ENCODE measurements around the gene TNFAIP8L2.

Gene TNFAIP8L2

GRCh38 chr1:151156515-151156819 lies at the start of gene TNFAIP8L2:
TNFAIP8L2 (plus strand) TSS chr1:151156649; CDS start chr1:151158698, 2,049 bp downstream.
- FAIRE-seq = no peak
- no peak for DNase-seq (ENCODE audit: low spot score)

- no peak for FAIRE-seq
- no peak for DNase-seq (ENCODE audit: low spot score)
These were observed 49.6 kb upstream of the TNFAIP8L2 start for GRCh38 chr1:151106894-151107293.

- DNase-seq (ENCODE audit: low spot score) (no peak), FAIRE-seq (no peak)
These were observed 48.1 kb upstream of the TNFAIP8L2 start for GRCh38 chr1:151108331-151108730.

DNA sequence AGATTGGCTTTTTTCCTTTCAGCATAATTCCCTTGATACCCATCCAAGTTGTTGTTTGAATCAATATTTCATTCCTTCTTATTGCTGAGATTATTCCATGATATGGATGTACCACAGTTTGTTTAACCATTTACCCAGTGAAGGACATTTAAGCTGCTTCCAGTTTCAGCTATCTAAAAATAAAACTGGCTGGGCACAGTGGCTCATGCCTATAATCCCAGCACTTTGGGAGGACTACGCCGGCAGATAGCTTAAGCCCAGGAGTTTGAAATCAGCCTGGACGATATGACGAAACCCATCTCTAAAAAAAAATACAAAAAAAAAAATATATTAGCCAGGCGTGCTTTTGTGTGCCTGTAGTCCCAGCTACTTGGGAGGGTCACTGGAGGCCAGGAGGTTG lies 42.6 kb upstream of the TNFAIP8L2 start:
- DNase-seq (ENCODE audit: low spot score) (no peak), FAIRE-seq (no peak)

DNA sequence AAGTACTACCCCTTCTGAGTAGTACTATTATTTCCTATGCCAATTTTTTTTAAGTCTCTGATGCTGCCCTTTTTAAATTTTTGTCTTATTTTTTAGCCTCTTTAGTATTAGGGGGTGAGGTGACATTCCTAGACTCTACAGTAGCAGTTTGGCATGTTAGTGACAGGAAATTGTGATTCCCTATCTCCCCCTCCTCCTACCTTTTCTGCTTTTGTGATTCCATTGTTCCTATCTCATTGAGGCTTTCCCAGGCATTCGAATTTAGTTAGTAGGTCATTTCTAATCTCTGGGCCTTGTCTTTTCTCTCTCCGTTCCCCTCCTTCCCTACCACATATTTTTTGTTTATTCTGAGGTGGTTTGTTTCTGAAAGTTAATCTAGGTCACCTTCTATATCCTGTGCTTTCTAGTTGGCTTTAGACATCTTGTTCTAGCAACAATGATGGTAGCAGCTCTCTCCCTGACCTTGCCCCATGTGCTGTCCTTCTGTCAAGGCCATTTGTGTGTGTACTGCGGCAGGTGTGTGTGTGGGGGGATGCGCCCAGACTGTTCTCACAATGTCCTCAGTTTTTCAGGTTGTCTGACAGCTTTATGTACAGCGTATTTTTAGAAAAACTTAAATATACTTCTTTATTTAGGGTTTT lies 31.6 kb upstream of the TNFAIP8L2 start:
- DNase-seq (ENCODE audit: low spot score) = no peak
- no peak for FAIRE-seq

DNA sequence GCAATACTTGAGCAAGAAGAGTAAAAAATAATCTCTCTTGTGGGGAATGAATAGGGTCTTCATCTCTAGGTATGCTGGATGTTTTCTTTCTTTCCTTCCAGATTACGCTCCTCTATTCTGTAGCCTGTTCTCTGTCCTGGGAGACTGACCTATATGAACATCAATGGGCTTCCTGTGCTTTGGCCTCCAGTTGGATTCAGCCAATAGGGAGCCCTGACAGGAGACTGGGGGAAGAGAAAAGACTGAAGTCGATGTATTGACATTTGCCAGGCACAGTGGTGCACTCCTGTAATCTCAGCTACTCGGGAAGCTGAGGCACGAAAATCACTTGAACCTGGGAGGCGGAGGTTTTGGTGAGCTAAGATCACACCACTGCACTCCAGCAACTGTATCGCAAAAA lies 27.6 kb upstream of the TNFAIP8L2 start:
- DNase-seq (ENCODE audit: low spot score) (no peak), FAIRE-seq (no peak)

DNA sequence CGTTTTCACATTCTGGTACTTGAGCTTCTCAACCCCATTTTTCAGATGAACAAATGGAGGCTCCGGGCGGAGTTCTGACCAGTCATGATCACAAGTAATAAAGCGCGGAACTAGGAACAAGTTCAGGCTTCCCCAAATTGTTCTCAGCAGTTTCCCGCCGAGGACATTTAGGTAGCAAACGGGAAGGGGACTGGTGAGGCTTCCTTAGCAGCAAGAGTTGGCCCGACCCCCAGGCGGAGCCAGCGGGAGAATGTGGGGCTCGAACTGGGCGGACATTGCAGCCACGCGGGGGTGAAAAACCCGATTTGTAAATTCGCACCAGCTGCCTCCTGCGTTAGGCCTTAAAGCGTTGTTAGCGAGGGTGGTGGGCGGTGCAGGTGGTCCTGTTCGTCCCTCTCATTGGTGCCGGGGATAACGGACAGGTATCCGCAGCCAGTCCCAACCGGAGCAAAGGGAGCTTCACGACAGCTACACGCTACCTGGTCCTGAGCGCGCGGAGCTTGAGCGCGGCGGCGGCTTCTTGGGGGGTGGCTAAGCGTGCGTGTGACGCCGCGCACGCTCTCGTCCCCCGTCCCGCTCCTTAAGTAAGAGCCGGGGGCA lies 25.4 kb upstream of the TNFAIP8L2 start:
- DNase-seq (ENCODE audit: low spot score) (no peak), FAIRE-seq (no peak)

DNA sequence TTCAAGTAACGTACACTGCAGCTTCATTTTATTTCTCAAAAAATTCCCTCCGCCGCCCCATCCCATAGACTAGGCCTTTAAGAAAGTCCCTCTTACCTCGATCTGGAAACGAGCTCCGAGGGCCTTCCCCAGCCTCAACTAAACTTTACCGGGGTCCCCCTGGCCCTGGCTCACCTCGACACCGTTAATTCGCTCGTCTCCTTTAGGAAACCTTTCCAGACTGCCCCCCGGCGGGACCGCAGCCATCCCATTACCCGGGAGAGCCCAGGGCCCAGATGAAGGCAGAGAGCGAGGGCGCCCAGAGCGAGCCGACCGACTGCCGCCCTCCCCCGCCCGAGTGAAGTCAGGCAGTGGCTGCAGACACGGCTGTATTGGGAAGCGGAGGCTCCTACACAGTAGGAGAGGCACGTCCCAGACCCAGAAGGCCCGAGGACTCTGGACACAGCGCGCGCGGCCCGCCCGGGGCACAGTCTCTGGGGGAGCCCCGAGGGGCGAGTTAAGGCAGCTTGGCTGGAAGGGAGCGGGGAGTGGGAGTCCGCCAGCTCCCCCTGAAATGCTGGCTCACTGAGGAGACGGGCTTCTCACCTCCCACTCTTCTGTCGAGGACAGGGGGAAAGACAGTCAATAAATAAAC lies 24.6 kb upstream of the TNFAIP8L2 start:
- FAIRE-seq = no peak
- no peak for DNase-seq (ENCODE audit: low spot score)

- FAIRE-seq (no peak), DNase-seq (ENCODE audit: low spot score) (no peak)
These were observed 24.0 kb upstream of the TNFAIP8L2 start for GRCh38 chr1:151132335-151133017.

- DNase-seq (ENCODE audit: low spot score) (no peak), FAIRE-seq (no peak)
These were observed 23.2 kb upstream of the TNFAIP8L2 start for GRCh38 chr1:151133018-151133806.

DNA sequence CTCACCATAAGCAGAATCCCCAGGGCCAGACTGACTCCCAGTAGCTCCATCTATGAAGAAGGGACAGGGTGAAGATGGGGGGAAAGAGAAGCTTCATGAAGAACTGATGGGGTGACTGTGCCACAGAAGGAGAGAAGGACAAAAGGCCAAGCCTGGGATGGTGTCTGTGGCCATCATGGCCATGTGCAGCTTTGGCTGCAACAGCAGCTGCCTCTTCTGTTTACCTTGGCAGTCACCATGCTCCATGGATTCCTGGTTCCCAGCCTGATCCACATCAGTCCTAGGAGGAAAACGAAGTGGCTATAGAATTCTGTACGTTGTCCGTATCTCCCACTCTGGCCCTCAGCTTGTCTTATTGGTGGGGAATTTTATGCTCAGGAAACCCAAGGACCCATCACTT lies 22.1 kb upstream of the TNFAIP8L2 start:
- no peak for DNase-seq (ENCODE audit: low spot score)
- FAIRE-seq = no peak

DNA sequence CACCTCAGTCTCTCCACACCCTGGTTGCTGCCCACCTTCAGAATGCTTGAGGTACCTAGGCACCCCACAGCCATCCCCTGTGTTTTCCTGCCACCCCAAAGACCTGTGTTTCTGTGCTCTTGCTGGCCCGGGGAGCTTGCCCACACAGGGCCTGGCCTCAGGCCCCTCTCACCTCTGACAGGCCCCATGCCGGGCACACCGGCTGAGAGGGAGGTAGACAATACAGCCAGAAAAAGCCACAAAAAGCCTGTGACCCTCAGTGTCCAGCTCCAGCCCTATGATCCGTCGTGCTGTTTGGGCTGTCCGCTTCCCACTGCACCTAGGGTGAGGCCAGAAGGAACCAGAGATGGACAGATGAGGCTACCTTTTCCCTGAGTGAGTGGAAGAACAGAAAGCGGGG lies 21.5 kb upstream of the TNFAIP8L2 start:
- DNase-seq (ENCODE audit: low spot score) = no peak
- no peak for FAIRE-seq

- FAIRE-seq (no peak), DNase-seq (ENCODE audit: low spot score) (no peak)
These were observed 20.7 kb upstream of the TNFAIP8L2 start for GRCh38 chr1:151135433-151136385.

DNA sequence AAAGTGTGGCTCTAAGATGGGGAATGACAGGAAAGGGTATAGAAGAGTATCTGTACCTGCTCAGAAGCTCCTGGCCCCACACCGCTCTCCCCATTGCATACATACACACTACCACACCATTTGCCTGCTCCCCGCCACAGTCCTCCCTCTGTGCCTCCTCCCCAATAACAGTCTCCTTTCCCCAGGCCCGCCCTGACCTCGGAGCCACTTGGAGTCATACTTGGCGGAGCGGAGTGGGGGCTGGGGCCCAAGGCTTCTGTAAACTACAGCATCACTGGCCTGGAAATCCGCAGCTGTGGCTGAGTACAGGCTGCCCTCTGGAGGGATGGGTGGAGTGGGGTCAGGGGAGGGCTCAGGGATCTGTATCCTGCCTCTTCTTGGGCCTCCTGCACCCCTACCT lies 18.7 kb upstream of the TNFAIP8L2 start:
- FAIRE-seq (no peak), DNase-seq (ENCODE audit: low spot score) (no peak)

DNA sequence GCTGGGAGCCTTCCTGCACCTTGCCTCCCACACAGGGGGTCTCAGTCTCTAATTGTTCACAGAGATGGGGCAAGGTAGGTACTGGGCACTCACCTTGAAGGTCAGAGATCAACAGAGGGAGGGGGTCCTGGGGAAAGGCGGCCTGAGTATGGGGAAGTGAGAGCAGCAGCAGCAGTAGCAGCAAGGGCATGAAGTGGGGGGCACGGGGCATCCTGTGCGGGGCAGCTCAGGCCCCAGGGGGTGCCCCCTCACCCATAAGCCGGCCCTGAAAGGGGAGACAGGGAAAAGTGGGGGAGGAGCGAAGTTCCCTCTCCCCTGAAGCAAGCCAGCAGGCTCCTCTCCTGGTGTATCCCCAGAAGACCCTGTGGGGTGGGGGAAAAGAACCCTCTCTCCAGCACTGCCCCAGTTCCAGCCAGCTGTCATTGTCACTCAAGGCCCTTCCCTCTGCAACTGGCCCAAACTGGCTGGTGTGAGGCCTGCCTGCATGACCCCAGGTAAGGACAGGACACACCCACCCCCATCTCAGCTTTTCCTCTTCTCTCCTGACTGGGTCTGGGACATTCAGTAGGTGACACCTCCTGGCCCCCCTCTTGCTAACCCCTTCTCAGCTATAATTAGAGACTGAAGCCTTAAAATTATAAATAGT lies 13.9 kb upstream of the TNFAIP8L2 start:
- FAIRE-seq = no peak
- no peak for DNase-seq (ENCODE audit: low spot score)

DNA sequence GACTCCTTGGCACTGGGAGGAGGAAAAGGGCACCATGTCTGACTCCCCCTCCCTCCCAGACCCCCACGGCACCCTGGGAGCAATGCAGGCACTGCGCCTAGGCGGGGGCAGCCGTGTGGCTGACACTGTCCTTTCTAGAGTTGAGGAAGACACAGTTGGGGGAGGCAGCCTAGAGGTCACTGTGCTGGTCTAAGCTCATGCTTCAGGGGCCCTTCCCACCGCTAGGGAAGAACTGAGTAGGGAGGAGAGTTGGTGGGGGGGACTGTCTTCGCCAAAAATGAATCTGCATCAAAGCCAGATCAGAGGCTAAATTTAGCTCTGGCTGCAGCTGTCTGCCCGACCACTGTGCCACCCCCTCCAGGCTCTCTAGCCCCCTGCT lies 13.4 kb upstream of the TNFAIP8L2 start:
- FAIRE-seq = no peak
- no peak for DNase-seq (ENCODE audit: low spot score)

GRCh38 chr1:151143986-151144385 lies 12.5 kb upstream of the TNFAIP8L2 start:
- no peak for FAIRE-seq
- DNase-seq (ENCODE audit: low spot score) = no peak

DNA sequence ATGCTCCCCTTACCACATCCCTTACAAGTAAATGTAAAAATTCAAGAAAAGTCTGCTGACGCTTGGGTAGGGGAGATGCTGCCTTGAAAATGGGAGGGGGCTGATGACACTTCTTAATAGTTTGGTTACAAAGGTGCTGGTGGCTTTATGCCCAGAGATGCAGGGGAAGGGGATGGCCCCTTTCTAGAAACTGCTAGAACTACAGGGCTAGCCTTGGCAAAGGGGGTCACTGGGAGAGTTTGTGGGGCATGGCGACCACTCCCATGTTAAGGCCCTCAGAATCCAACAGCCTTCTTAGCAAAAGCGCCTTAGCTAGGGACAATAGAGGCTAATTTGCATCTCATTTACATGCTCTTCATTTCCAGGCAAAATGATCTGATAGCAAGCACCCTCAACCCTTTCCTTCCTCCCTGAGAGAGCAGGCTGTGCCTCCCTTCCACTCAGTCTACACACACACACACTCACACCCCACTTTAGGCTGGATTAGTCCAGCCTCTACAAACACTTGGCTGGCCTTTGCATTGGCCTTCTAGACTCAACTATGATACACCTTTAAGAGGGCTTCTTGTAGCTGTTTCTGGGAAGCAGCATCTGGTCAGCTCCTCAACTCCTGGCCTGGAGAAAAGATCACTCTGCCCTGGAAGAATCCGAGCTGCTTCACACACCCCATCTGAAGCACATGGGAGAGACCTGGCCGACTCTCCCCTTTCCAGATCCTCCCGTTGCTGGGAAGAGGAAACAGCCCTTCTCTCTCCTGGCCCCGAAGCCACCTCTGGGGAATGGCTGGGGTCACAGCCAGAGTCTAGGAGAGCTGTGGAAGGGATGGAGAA lies 11.8 kb upstream of the TNFAIP8L2 start:
- DNase-seq (ENCODE audit: low spot score) = no peak
- FAIRE-seq = no peak

Measured in urothelium cell line (cell line).